Measurements from ENCODE around the gene YIPF5. TPM values are rescaled to one million over a fixed set of nuclear protein-coding genes. Genes with fewer than 3 reads are reported as not detected.
A peak's percentile ranks its signal among the peaks of the same experiment; 100 is the strongest.

Gene YIPF5
- total RNA-seq, 6 donors from 2014 or later: 9.4 to 45.2 (median 30.9) TPM

DNA sequence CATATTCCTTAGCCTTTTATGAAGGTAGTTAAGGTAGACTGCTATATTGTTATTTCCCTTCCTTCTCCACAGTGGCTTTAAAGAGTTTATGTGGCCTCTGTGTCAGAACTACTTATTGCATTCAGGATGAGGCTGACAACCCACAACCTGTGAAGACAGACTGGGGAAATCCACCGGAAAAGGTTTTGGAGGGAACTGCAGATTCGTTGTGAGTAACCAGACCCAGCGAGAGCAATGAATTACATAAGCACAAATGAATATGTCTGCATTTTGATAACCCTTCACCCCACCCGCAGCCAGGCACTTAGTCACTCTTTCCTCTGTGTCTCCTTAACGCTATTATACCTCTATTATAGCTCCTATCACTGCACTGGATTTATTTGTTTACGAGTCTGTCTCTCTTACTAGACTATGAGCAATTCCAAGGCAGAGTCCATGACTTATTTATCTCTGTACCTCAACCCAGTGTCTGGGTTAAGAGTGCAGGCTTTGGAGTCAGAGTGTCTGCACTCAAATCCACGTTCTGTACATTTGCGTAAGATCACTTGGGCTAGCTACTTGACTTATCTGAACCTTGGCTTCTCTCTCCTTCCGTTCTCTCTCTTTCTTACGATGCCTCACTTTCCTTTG, 19.5 kb upstream of the YIPF5 start:
- Histone ChIP-seq H3K4me3 (no peak overlapping the region), H3K27me3 (no peaks in the 10 kb centered on the region), H3K36me3 (no peaks in the 10 kb centered on the region), H3K4me1 (peaks cover 18 to 29% (median 22%) of the 10 kb centered on the region in 4 donors), H3K9me3 (no peaks in the 10 kb centered on the region), H3K27ac (peak overlapping the region in 1 of 4 donors; percentile 44)
- ATAC-seq (ENCODE audit: low FRiP score in 2 of 2): peak; percentile 28 to 60
- peak in 1 of 2 donors; percentile 51 for DNase-seq
- TF ChIP-seq POLR2AphosphoS5 (IDR thresholded peaks at IDR 0.05) (peak; percentile 8 to 18), EP300 (IDR thresholded peaks at IDR 0.05) (no peak), POLR2A (IDR thresholded peaks at IDR 0.05) (no peak)
- TF ChIP-seq, protein P1, sequence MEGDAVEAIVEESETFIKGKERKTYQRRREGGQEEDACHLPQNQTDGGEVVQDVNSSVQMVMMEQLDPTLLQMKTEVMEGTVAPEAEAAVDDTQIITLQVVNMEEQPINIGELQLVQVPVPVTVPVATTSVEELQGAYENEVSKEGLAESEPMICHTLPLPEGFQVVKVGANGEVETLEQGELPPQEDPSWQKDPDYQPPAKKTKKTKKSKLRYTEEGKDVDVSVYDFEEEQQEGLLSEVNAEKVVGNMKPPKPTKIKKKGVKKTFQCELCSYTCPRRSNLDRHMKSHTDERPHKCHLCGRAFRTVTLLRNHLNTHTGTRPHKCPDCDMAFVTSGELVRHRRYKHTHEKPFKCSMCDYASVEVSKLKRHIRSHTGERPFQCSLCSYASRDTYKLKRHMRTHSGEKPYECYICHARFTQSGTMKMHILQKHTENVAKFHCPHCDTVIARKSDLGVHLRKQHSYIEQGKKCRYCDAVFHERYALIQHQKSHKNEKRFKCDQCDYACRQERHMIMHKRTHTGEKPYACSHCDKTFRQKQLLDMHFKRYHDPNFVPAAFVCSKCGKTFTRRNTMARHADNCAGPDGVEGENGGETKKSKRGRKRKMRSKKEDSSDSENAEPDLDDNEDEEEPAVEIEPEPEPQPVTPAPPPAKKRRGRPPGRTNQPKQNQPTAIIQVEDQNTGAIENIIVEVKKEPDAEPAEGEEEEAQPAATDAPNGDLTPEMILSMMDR (IDR thresholded peaks at IDR 0.05): no peak
- 28 to 46% methylated on average over 10 of the region's 10 CpGs for WGBS, 2 donors

DNA sequence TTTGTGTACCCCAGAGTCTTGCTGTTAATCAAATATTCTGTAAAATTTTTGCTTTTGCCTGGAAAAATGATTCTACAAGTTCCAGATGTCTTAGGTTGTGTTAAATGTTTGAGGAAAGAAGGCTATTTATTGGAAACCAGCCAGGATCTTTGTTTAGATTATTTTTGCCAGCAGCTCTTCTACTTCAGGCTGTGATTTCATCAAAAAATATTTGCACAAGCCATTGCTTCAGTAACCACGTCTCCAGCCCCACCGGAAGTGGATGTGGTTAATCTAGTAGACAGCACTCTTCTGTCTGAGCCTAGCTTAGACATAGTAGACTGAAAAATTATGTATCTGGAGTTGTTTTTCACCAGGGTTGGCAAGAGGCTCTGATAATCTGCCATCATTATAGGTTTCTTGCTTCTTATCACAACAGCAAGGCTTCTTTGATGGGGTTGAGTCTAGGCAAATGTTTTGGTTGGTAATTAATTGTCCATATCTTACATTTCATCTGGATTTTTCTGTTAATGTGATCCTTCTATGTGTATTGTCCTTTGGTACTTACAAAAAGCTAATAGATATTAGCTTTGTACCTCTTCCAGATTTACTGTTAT, 17.3 kb upstream of the YIPF5 start:
- Histone ChIP-seq H3K36me3 (no peaks in the 10 kb centered on the region), H3K9me3 (no peaks in the 10 kb centered on the region), H3K4me1 (peaks cover 18 to 33% (median 22%) of the 10 kb centered on the region in 4 donors), H3K27ac (peak overlapping the region in 3 of 4 donors; percentile 53 to 62 (median 57)), H3K27me3 (no peaks in the 10 kb centered on the region), H3K4me3 (no peak overlapping the region)
- WGBS, 2 donors: 0% methylated on average over 2 of the region's 2 CpGs
- TF ChIP-seq EP300 (IDR thresholded peaks at IDR 0.05): no peak
- peak in 1 of 2 donors; percentile 7 for TF ChIP-seq POLR2AphosphoS5 (IDR thresholded peaks at IDR 0.05)
- ATAC-seq (ENCODE audit: low FRiP score in 2 of 2) (peak; percentile 77 to 80), DNase-seq (peak in 1 of 2 donors; percentile 73)

DNA sequence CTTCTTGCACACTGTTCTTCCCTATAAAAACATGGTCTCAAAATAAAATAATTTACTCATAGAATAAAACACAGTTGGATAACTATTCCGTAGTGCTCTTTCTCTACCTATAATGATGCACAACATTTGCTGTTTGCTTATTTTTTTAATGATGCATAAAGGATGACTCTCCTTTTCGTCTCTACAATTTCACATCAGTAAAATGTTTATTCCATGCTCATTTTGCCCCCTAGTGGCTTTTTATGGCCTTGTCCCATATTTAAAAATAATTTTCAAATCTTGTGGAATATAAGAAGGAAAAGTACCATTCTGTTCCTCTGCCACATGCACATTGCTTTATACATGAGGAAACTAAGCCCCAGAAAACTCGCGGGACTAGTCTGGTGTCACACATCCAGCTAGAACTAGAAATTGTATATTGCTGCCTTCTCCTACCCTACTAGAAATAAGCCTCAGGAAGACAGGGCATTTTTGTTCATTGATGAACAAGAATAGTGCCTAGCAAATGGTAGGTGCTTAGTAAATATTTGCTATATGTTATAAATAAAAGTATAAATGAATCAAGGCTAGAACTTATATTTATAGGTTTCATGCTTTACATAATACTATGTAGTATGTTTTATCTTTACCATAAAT, 12.9 kb upstream of the YIPF5 start:
- DNase-seq (no peak), ATAC-seq (ENCODE audit: low FRiP score in 2 of 2) (no peak)
- TF ChIP-seq EP300 (IDR thresholded peaks at IDR 0.05) (no peak), POLR2AphosphoS5 (IDR thresholded peaks at IDR 0.05) (no peak), POLR2A (IDR thresholded peaks at IDR 0.05) (no peak)
- TF ChIP-seq, protein P1 (IDR thresholded peaks at IDR 0.05): peak; percentile 42 to 76 (median 52)
- Histone ChIP-seq H3K4me1 (peaks cover 9 to 17% (median 12%) of the 10 kb centered on the region in 4 donors), H3K4me3 (no peak overlapping the region), H3K36me3 (no peaks in the 10 kb centered on the region), H3K27ac (no peak overlapping the region), H3K27me3 (no peaks in the 10 kb centered on the region), H3K9me3 (no peaks in the 10 kb centered on the region)
- WGBS, 2 donors: 18 to 20% methylated on average over 4 of the region's 4 CpGs

DNA sequence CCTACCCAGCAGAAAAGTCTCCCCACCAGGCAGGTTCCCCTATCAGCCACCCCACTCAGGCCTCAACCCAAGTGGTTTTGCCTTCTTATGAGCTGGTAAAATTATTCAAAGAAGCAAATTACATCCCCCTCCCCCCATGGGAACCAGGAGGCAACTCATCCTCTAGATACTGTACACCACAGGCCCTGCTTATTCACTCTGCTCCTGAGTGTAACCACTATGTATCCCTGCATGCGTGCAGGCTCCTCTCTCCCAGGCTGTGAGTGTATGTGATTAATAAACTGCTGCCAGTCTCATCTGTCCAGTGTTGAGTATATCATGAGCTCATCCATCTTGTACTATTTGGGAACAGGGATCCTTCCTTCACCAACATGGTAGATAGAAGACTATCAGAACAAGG, 8.8 kb upstream of the YIPF5 start:
- WGBS, 2 donors: 91 to 100% methylated on average over 1 of the region's 1 CpG
- no peaks in the 10 kb centered on the region for H3K36me3 ChIP-seq
- no peaks in the 10 kb centered on the region for H3K9me3 ChIP-seq
- DNase-seq (no peak), ATAC-seq (ENCODE audit: low FRiP score in 2 of 2) (no peak)
- no peak overlapping the region for H3K4me3 ChIP-seq
- no peak overlapping the region for H3K27ac ChIP-seq
- H3K27me3 ChIP-seq: no peaks in the 10 kb centered on the region
- H3K4me1 ChIP-seq: peaks cover 0 to 5% (median 0%) of the 10 kb centered on the region in 4 donors
- no peak for TF ChIP-seq EP300 (IDR thresholded peaks at IDR 0.05)
- TF ChIP-seq POLR2A (IDR thresholded peaks at IDR 0.05): no peak
- TF ChIP-seq, protein P1 (IDR thresholded peaks at IDR 0.05): no peak
- TF ChIP-seq POLR2AphosphoS5 (IDR thresholded peaks at IDR 0.05): no peak

DNA sequence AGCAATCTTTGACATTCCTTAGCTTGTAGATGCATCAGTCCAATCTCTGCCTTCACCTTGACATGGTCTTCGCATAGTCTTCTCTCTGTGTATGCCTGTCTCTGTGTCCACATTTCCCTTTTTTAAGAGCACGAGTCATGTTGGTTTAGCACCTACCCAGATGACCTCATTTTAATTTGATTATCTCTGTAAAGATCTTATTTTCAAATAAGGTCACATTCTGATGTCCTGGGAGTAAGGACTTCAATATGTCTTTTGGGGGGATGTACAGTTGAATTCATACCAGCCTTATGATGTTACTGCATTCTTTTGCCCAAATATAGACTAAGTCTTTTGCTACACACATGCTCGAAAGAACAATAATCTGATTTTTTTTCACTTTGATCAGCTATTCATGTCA, 7.1 kb upstream of the YIPF5 start:
- no peak overlapping the region for H3K4me3 ChIP-seq
- no peaks in the 10 kb centered on the region for H3K36me3 ChIP-seq
- H3K4me1 ChIP-seq: no peaks in the 10 kb centered on the region
- H3K27ac ChIP-seq: no peak overlapping the region
- TF ChIP-seq POLR2AphosphoS5 (IDR thresholded peaks at IDR 0.05) (no peak), EP300 (IDR thresholded peaks at IDR 0.05) (no peak)
- TF ChIP-seq, protein P1 (IDR thresholded peaks at IDR 0.05): no peak
- no peaks in the 10 kb centered on the region for H3K9me3 ChIP-seq
- 76 to 87% methylated on average over 3 of the region's 3 CpGs for WGBS, 2 donors
- no peaks in the 10 kb centered on the region for H3K27me3 ChIP-seq
- DNase-seq (no peak), ATAC-seq (ENCODE audit: low FRiP score in 2 of 2) (no peak)

Data from upper lobe of left lung (tissue), 6 donors.